Hematopoietic multipotent progenitor cell treated with erythropoietin and hydrocortisone succinate and interleukin-3 and kit ligand, for 4 days (in vitro differentiated cells): ENCODE data around the gene MAG.

ENCODE experiments used
- DNase-seq: peaks from one replicate; pipeline ENCODE4 v3.0.0-alpha.2; 2015

Gene MAG

GRCh38 chr19:35291916-35292315 lies at the start of gene MAG:
TSS of gene MAG (plus strand) at chr19:35292161. CDS start at chr19:35295409, 3,248 bp downstream.
- DNase-seq: no peak

- no peak for DNase-seq
These were observed 45.4 kb upstream of the MAG start for GRCh38 chr19:35246466-35247092.

- no peak for DNase-seq
These were observed 44.2 kb upstream of the MAG start for GRCh38 chr19:35247526-35248309.

- no peak for DNase-seq
These were observed 43.4 kb upstream of the MAG start, which contains the start of gene LSR for GRCh38 chr19:35248310-35249145. TSS of gene LSR (plus strand) at chr19:35249002. CDS start at chr19:35249023, 21 bp downstream.

- DNase-seq: no peak
These were observed 42.7 kb upstream of the MAG start for GRCh38 chr19:35249146-35249847.

- no peak for DNase-seq
These were observed 41.9 kb upstream of the MAG start for GRCh38 chr19:35249848-35250711.

- DNase-seq: no peak
These were observed 40.5 kb upstream of the MAG start for GRCh38 chr19:35251456-35251855.

GRCh38 chr19:35253316-35254286 lies 38.4 kb upstream of the MAG start:
- no peak for DNase-seq

- DNase-seq: no peak
These were observed 37.3 kb upstream of the MAG start for GRCh38 chr19:35254341-35255297.

- no peak for DNase-seq
These were observed 35.4 kb upstream of the MAG start for GRCh38 chr19:35256566-35256965.

GRCh38 chr19:35257113-35257461 lies 34.9 kb upstream of the MAG start:
- DNase-seq: no peak

GRCh38 chr19:35260694-35261304 lies 31.2 kb upstream of the MAG start:
- no peak for DNase-seq

GRCh38 chr19:35261356-35262100 lies 30.4 kb upstream of the MAG start:
- DNase-seq: no peak

GRCh38 chr19:35262101-35262761 lies 29.7 kb upstream of the MAG start:
- no peak for DNase-seq

GRCh38 chr19:35264268-35265125 lies 27.5 kb upstream of the MAG start:
- no peak for DNase-seq

- no peak for DNase-seq
These were observed 26.6 kb upstream of the MAG start for GRCh38 chr19:35265126-35265899.
